Ammon's horn (tissue), 1 donor: Measurements from ENCODE around the gene PTCH1.

ENCODE experiments used
- DNase-seq: peaks from one replicate; pipeline ENCODE4 v3.0.0-alpha.2; 2016; ENCODE audit warnings: low spot score

Gene PTCH1

DNA sequence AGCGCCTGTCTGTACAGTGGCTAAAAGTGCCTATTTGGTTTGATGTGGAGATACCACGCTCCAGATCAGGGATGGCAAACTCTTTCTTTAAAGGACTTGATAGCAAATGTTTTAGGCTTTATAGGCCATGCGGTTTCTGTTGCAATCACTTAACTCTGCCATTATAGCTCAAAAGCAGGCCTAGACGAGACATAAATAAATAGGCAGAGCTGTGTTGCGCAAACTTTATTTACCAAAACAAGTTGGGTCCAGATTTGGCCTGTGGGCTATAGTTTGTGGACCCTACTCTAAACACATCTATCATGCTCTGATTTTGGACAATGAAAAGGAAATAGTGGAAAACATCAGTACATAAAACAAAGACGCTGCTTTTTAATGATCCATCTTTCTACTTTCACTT lies 79.2 kb downstream of the PTCH1 start:
- no peak for DNase-seq

GRCh38 chr9:95436416-95436815 lies 80.4 kb downstream of the PTCH1 start:
- no peak for DNase-seq

GRCh38 chr9:95435074-95435728 lies 81.6 kb downstream of the PTCH1 start:
- peak; percentile 38 for DNase-seq

DNA sequence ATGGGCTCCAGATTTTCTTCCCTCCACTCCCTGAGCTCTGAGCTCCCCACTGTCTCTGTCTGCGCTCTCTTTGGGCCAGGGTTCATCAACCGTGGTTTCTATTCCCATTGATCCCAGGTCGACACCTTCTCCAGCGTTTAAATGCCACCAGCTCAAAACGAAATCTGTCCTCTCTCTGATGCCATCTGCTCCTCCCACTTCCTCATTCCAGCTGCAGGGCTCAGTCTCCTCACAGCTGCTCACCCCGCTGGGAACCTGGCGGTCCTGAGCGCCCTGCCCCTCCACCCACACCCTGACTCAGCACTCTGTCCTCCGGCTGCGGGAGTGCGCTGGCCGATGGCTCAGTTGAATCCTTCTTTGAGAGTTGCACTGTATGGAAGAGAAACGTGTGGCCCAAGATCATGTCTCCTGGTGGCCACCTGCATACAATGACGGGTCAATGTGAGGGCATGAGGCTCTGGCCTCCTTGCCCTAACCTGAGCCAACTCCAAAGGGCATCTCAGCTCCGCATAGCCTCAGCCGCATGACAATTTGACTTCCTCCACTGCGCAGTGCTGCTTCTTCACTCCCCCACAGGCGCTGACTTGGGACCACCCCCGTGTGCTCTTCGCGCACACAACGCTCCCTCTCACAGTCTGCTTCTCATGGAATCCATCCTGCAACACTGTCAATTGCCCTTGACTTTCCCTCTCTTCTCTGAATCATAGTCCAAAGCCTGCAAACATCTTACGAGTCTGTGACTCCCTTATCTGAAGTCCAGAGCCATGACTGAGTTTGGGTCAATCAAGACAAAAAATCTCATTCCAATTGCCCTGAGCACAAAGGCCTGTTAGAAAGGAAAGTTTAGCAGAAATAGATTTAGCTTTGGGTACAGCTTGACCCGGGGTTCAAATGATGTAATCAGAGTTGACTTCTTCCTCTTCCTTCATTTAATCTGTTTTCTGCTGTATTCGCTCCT lies 82.4 kb downstream of the PTCH1 start:
- no peak for DNase-seq

DNA sequence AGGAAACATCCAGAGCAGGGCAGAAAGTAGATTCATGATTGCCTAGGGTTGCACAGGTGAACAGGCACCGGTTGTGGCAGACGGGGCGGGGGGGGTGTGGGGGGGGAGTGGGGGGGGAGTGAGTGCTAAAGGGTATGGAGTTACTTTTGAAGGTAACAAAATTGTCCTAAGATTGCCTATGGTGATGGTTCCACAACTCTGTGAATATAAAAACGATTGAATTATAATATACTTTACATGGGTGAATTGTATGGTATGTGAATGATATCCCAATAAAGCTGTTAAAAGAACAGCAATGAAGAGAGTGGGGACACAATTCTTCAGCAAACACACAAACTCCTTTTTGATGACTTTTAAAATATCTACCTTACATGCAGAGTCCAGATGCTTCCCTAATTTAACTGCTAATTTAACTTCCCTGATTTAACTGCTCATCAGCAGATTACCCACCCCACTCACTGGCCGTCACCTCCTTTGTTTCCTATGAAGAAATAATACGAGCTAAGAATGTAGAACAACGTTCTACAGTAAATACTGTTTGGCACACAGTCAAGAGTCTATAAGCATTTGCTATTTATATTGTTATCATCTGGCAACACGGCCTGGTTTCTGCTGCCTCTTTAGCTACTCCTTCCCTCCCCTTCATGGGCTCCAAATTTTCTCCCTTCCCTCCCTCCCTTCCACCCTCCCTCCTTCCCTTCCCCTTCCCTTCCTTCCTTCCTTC lies 83.5 kb downstream of the PTCH1 start:
- no peak for DNase-seq

GRCh38 chr9:95431286-95431685 lies 85.5 kb downstream of the PTCH1 start:
- no peak for DNase-seq

- no peak for DNase-seq
These were observed 86.7 kb downstream of the PTCH1 start for GRCh38 chr9:95429948-95430620.

GRCh38 chr9:95429096-95429495 lies 87.7 kb downstream of the PTCH1 start:
- no peak for DNase-seq

- no peak for DNase-seq
These were observed 90.7 kb downstream of the PTCH1 start for GRCh38 chr9:95425910-95426551.

DNA sequence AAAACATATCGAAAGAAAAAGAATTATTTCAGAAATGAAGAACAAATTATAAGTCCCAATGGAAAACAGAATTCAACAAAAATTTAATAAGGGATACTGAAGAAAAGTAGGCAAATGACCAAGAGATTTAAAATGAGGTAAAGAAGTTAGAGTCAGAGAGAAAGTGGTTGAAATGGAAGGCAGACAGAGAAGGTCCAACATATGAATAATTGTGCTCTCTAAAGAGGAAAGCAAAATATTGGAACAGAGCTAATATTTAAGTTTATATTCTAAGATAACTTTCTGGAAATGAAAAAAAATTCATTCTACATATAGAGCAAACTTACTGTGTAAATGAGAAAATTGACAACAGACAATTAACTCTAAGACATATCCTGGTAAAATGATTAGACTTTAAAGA lies 94.1 kb downstream of the PTCH1 start:
- no peak for DNase-seq

- no peak for DNase-seq
These were observed 96.3 kb downstream of the PTCH1 start for GRCh38 chr9:95420518-95420917.

DNA sequence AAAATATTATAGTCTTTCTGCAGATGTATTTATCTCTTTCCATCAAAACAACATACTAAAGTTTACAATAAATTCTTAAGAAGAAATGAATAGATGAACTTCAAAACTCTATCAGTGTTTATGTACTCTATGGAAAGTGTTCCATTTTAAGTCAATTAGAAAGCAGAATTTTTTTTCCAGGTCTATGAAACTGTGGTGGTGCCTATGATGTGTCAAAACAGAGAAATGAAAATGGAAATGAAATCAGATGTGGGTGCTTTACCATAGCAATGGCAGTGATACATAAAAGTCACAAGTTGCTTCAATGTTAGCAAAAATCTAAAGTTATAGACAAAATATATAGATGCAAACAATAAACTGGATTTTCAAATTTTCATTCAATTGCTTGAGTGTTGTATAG lies 97.3 kb downstream of the PTCH1 start:
- DNase-seq, result no peak

GRCh38 chr9:95415158-95415557 lies 101.6 kb downstream of the PTCH1 start:
- no peak for DNase-seq

- DNase-seq, result no peak
These were observed 103.0 kb downstream of the PTCH1 start for GRCh38 chr9:95413793-95414192.

DNA sequence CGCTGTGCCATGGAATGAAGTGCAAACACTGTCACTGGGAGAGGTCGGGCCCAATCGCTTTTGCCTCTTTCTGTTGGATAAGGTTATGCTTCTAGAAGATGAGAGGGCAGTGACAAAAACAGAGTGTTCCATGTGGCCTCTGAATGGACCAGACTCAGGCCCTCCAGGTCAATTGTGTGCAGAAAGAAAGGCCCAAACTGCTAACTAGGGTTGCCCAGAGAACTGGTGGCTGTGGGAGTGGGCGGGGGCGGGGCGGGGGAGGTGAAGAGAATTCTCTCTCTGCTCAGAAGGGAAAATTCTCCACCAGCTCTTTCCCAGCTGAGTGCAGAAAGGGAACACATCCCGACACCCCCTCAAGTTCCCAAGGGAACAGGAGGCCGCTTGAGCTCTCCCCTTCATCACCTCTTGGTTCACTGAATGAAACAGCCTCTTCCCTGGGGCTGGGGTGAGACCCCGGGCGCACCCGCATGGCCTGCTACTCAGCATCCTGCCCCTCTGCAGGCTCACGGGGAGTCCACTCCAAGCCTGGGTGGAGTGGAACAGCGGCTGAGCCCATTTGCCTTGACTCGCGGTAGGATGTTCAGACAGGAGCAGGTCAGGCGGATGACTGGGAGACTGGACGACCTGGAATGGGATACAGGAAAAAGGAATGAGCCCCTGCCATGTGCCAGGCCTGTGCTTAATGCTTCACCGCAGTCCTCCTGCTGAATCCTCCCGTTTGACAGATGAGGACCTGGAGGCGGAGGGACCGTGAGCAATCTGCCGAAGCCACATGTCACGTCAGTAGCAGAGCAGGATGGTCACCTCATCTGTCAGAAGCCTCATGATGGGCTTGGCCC lies 105.5 kb downstream of the PTCH1 start:
- DNase-seq, result no peak

DNA sequence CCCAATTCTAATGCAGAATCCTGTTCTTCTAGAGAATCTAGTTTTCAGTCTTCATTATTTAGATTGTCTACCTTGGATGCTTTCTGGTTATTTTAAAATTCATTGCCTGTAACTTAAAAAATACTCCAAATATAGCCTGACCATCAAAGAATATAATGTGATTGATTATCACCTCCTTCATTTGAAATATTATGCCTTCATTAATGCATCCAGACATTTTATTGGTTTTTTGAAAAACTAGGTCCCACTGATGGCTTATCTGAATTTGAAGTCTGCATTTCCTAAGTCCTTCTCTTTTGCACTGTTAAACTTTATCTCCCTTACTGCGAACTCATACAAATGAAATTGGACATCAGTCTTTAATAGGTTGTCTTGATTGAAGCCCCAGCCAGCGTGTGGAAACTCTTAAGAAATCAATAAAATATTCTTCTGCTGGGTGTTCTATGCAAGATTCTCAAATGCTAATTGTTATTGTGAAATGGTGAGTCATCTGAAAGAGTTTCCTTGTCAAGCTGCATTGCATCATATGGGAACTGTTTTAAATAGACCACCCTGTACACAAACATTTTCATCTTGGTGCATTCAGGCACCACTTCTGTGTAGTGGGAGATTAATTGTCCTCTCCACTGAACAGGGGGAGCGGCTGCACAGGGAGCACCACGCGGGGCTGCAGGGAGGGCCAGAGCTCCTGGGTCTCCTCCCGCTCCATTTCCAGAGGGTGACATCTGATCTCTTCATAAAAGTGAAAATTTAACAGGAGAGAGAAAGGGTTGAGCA lies 106.9 kb downstream of the PTCH1 start:
- DNase-seq, result no peak

- DNase-seq, result no peak
These were observed 109.2 kb downstream of the PTCH1 start for GRCh38 chr9:95407524-95407923.

DNA sequence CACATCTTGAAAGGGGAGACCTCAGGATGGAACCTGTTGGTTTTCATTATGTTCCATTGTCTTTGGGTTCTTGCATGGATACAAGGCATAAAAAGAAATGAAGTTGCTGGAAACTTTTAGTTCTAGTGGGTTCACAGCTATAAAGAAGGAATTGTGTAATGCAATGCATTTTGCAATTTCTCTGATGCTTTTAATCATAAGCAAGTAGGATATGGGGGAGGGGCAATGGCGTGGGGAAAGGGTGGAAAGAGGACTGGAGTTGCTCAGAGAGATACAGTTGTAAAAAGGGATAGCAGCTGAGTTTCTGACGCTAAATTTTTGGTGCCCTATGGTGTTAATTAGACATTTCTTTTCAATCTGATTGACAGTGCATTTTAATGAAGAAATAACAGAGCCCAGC lies 110.7 kb downstream of the PTCH1 start:
- DNase-seq, result no peak

DNA sequence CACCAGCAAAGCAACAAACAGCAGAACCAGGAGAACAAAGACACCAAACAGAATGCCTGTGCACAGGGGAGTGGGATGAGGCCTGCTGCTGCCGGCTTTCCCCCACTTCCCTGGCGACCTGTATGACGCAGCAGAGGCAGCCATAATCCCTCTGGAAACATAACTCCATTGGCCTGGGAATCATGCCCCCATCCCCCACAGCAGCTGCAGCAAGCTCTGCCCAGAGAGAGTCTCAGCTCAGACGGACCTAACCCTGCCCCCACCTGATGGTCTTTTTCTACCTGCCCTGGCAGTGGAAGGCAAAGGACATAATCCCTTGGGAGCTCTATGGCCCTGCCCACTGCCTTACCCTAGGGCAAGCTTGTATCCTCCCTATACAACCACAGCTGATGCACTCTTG lies 117.5 kb downstream of the PTCH1 start:
- DNase-seq, result no peak
